Transverse colon (tissue), 4 donors: ENCODE measurements around the gene MYPN. TPM values are rescaled to one million over a fixed set of nuclear protein-coding genes. Genes with fewer than 3 reads are reported as not detected.

Experiments
- DNase-seq: peaks from one replicate; pipeline ENCODE4 v3.0.0-alpha.2; 2019
- H3K27ac ChIP-seq, 4 donors: fragments of 200-600 bp; sonication (generic); 2 replicates each; pipeline ENCODE4 v1.5.1; 2016 to 2018; ENCODE audit warnings: inconsistent platforms in 4 of 4
- H3K27me3 ChIP-seq: fragments of 200-600 bp; sonication (generic); 2 replicates; pipeline ENCODE4 v1.5.1; 2017; ENCODE audit warnings: inconsistent platforms
- H3K36me3 ChIP-seq, 4 donors: fragments of 200-600 bp; sonication (generic); 2 replicates each; pipeline ENCODE4 v1.5.1; 2017 to 2019; ENCODE audit warnings: inconsistent platforms in 4 of 4
- H3K4me1 ChIP-seq, 4 donors: fragments of 200-600 bp; sonication (generic); 2 replicates each; pipeline ENCODE4 v1.5.1; 2017 to 2020; ENCODE audit warnings: inconsistent platforms in 4 of 4
- H3K4me3 ChIP-seq, 4 donors: fragments of 200-600 bp; sonication (generic); 1 replicate in 1 of 4; 2 replicates in 3 of 4; pipeline versions ENCODE4 v1.5.1 to v1.6.1; 2017 to 2019; ENCODE audit warnings: inconsistent platforms in 4 of 4
- H3K9me3 ChIP-seq, 2 donors: fragments of 200-600 bp; sonication (generic); 2 replicates each; pipeline ENCODE4 v1.5.1; 2017 to 2019; ENCODE audit warnings: inconsistent platforms in 2 of 2
- EP300 ChIP-seq: sonication (generic); formaldehyde crosslinking; IDR thresholded peaks from one replicate; pipeline ENCODE4 v1.6.1; 2017; ENCODE audit warnings: antibody characterized with exemption, low read depth
- POLR2A ChIP-seq: fragments of 450-650 bp; IDR thresholded peaks from one replicate; pipeline ENCODE4 v1.6.1; 2016; ENCODE audit warnings: antibody characterized with exemption, mild to moderate bottlenecking, moderate library complexity
- POLR2AphosphoS5 ChIP-seq, 3 donors: sonication (generic); formaldehyde crosslinking; IDR thresholded peaks; one replicate each; pipeline ENCODE4 v1.6.1; 2016; ENCODE audit warnings: antibody characterized with exemption in 3 of 3
- WGBS, 2 donors: methylation state at CpG; one replicate each; pipeline ENCODE4 v1.1.5; 2018; ENCODE audit warnings: low coverage in 1 of 2; 5-methylcytosine and 5-hydroxymethylcytosine counted together
- in situ Hi-C, 4 donors: fragments of 200-750 bp; cut with MboI; loops; one replicate each; pipeline versions ENCODE4 v1.15.0 to v1.15.1; 2017; ENCODE audit warnings: low sequenced_read_pairs in 3 of 4, low pct_ligation_motif_present in 1 of 4, low pct_unique_long_range_greater_than_20kb in 1 of 4
- intact Hi-C: fragments of 100-400 bp; cut with DNase I; formaldehyde crosslinking; loops from one replicate; pipeline ENCODE4 v1.15.1; 2023; ENCODE audit warnings: low total_unique reads
- total RNA-seq, 4 donors: library from RNA; depleted of rRNA; stranded (reverse); fragments of >200 nt; gene quantifications; one replicate each; pipeline ENCODE4 v1.1.0, GENCODE V29; 2016
- TF ChIP-seq, protein P1 (sequence below), 5 experiments: fragments of 200-600 bp in 3 of 5; fragments of 450-650 bp in 2 of 5; sonication (generic) in 3 of 5; IDR thresholded peaks; 1 replicate in 2 of 5; 2 replicates in 3 of 5; pipeline ENCODE4 v1.5.1; 2016 to 2017; ENCODE audit warnings: antibody characterized with exemption in 5 of 5, inconsistent platforms in 3 of 5, mild to moderate bottlenecking in 2 of 5, moderate library complexity in 1 of 5

MYPN gene
- total RNA-seq, 4 donors from 2014 or later, result 0.27 to 1.5 (median 0.79) TPM; not detected in 1

GRCh38 chr10:68235581-68235980, 126.3 kb downstream of the MYPN start:
- in situ Hi-C loops, result no loop called here
- DNase-seq, result no peak
- TF ChIP-seq, protein P1, sequence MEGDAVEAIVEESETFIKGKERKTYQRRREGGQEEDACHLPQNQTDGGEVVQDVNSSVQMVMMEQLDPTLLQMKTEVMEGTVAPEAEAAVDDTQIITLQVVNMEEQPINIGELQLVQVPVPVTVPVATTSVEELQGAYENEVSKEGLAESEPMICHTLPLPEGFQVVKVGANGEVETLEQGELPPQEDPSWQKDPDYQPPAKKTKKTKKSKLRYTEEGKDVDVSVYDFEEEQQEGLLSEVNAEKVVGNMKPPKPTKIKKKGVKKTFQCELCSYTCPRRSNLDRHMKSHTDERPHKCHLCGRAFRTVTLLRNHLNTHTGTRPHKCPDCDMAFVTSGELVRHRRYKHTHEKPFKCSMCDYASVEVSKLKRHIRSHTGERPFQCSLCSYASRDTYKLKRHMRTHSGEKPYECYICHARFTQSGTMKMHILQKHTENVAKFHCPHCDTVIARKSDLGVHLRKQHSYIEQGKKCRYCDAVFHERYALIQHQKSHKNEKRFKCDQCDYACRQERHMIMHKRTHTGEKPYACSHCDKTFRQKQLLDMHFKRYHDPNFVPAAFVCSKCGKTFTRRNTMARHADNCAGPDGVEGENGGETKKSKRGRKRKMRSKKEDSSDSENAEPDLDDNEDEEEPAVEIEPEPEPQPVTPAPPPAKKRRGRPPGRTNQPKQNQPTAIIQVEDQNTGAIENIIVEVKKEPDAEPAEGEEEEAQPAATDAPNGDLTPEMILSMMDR (IDR thresholded peaks at IDR 0.05), result no peak
- TF ChIP-seq EP300, result no peak
- no peak for TF ChIP-seq POLR2A
- no peak for TF ChIP-seq POLR2AphosphoS5 (IDR thresholded peaks at IDR 0.05)
- no peak overlapping the region for H3K27ac ChIP-seq
- H3K4me1 ChIP-seq, result peaks cover 4 to 10% (median 6%) of the 10 kb centered on the region in 4 donors
- H3K27me3 ChIP-seq, result peaks cover 6% of the 10 kb centered on the region
- H3K36me3 ChIP-seq, result no peaks in the 10 kb centered on the region
- intact Hi-C loops, result no loop called here
- H3K9me3 ChIP-seq, result no peaks in the 10 kb centered on the region
- H3K4me3 ChIP-seq, result no peak overlapping the region

GRCh38 chr10:68237173-68237572, 127.9 kb downstream of the MYPN start:
- H3K9me3 ChIP-seq, result no peaks in the 10 kb centered on the region
- H3K4me3 ChIP-seq, result no peak overlapping the region
- TF ChIP-seq POLR2A, result no peak
- TF ChIP-seq POLR2AphosphoS5 (IDR thresholded peaks at IDR 0.05), result no peak
- TF ChIP-seq EP300, result no peak
- TF ChIP-seq, protein P1 (IDR thresholded peaks at IDR 0.05), result no peak
- in situ Hi-C loops (no loop called here), intact Hi-C loops (no loop called here)
- no peaks in the 10 kb centered on the region for H3K4me1 ChIP-seq
- DNase-seq, result no peak
- H3K27ac ChIP-seq, result no peak overlapping the region
- no peaks in the 10 kb centered on the region for H3K36me3 ChIP-seq
- H3K27me3 ChIP-seq, result no peaks in the 10 kb centered on the region
- 87 to 92% methylated on average over 3 of the region's 3 CpGs for WGBS, 2 donors

GRCh38 chr10:68238371-68238770, 129.1 kb downstream of the MYPN start:
- H3K9me3 ChIP-seq, result no peaks in the 10 kb centered on the region
- TF ChIP-seq POLR2A, result no peak
- TF ChIP-seq, protein P1 (IDR thresholded peaks at IDR 0.05), result no peak
- TF ChIP-seq EP300, result no peak
- no peak for TF ChIP-seq POLR2AphosphoS5 (IDR thresholded peaks at IDR 0.05)
- in situ Hi-C loops (no loop called here), intact Hi-C loops (no loop called here)
- H3K27ac ChIP-seq, result no peak overlapping the region
- no peak overlapping the region for H3K4me3 ChIP-seq
- DNase-seq, result no peak
- 91% methylated on average over 6 of the region's 6 CpGs; no CpG with 5 or more reads in 1 of the 2 donors for WGBS, 2 donors
- H3K36me3 ChIP-seq, result no peaks in the 10 kb centered on the region
- H3K4me1 ChIP-seq, result no peaks in the 10 kb centered on the region
- no peaks in the 10 kb centered on the region for H3K27me3 ChIP-seq

GRCh38 chr10:68239069-68239468, 129.8 kb downstream of the MYPN start:
- H3K27me3 ChIP-seq, result no peaks in the 10 kb centered on the region
- intact Hi-C loops (no loop called here), in situ Hi-C loops (no loop called here)
- no peaks in the 10 kb centered on the region for H3K9me3 ChIP-seq
- H3K4me3 ChIP-seq, result no peak overlapping the region
- TF ChIP-seq POLR2AphosphoS5 (IDR thresholded peaks at IDR 0.05), result no peak
- no peak for TF ChIP-seq EP300
- TF ChIP-seq POLR2A, result no peak
- TF ChIP-seq, protein P1 (IDR thresholded peaks at IDR 0.05), result no peak
- no peak for DNase-seq
- H3K27ac ChIP-seq, result no peak overlapping the region
- no peaks in the 10 kb centered on the region for H3K4me1 ChIP-seq
- no peaks in the 10 kb centered on the region for H3K36me3 ChIP-seq
- 94 to 95% methylated on average over 4 to 5 of the region's 5 CpGs for WGBS, 2 donors
